Endothelial cell of umbilical vein (primary cell): ENCODE results near the gene PIKFYVE. TPM values are rescaled to one million over a fixed set of nuclear protein-coding genes. Genes with fewer than 3 reads are reported as not detected.

Experiments
- BruUV-seq: library from RNA; stranded (reverse); fragments of 400-500 nt; replicated peaks from 2 replicates; lab custom pipeline; 2021; lab: Mats Ljungman, UMichigan
- CTCF ChIA-PET: fragments of 300-600, 350-600 bp; sonication (Branson Sonifier 250); formaldehyde crosslinking; loops from one replicate; lab custom pipeline; 2021; ENCODE audit warnings: antibody characterized with exemption, inconsistent platforms; lab: Charles Lee
- POLR2A ChIA-PET: fragments of 300-600, 350-600 bp; sonication (Branson Sonifier 250); formaldehyde crosslinking; loops from one replicate; lab custom pipeline; 2021; ENCODE audit warnings: antibody characterized with exemption, inconsistent platforms; lab: Charles Lee
- DNase-seq: peaks from one replicate; pipeline ENCODE4 v3.0.0-alpha.2; 2011; ENCODE audit warnings: low read depth, low spot score
- FAIRE-seq: peaks from 2 replicates; lab custom pipeline; 2011; peaks lifted over from hg19 to GRCh38; lab: Jason Lieb, UNC
- H2AFZ ChIP-seq: 2 replicates; pipeline ENCODE4 v1.6.0; 2012; ENCODE audit warnings: low read depth, low read length, control low read depth, inconsistent platforms
- H3K27ac ChIP-seq: 2 replicates; pipeline ENCODE4 v1.5.1; 2011; ENCODE audit warnings: low read depth, mild to moderate bottlenecking, control low read depth, low read length, moderate library complexity; ENCODE audit not compliant: insufficient read depth
- H3K27me3 ChIP-seq, 2 experiments: 2 replicates each; pipeline versions ENCODE4 v1.6.0 to v1.6.1; 2011; ENCODE audit warnings: low read length in 2 of 2, mixed read lengths in 1 of 2; ENCODE audit not compliant: control insufficient read depth in 2 of 2, insufficient read depth in 2 of 2
- H3K36me3 ChIP-seq, 2 experiments: 2 replicates in 1 of 2; 3 replicates in 1 of 2; pipeline ENCODE4 v1.5.1; 2011; ENCODE audit warnings: low read length in 2 of 2, mild to moderate bottlenecking in 1 of 2, moderate library complexity in 1 of 2; ENCODE audit not compliant: control insufficient read depth in 2 of 2, insufficient read depth in 2 of 2; ENCODE audit errors: extremely low read depth in 1 of 2
- H3K4me1 ChIP-seq: 3 replicates; pipeline ENCODE4 v1.5.1; 2011; ENCODE audit warnings: mild to moderate bottlenecking, low read length; ENCODE audit not compliant: control insufficient read depth, insufficient read depth; ENCODE audit errors: extremely low read depth
- H3K4me2 ChIP-seq: 2 replicates; pipeline ENCODE4 v1.6.1; 2011; ENCODE audit warnings: low read length, control low read depth, mixed read lengths; ENCODE audit not compliant: insufficient read depth
- H3K4me3 ChIP-seq, 3 experiments: fragments of 200-600 bp in 1 of 3; sonication (generic), shearing (Covaris generic) in 1 of 3; replicated peaks in 1 of 3; 2 replicates each; pipeline ENCODE4 v1.5.1; 2011 to 2016; ENCODE audit warnings: control low read depth in 3 of 3, low read length in 3 of 3, mild to moderate bottlenecking in 2 of 3, inconsistent platforms in 1 of 3, low read depth in 1 of 3, moderate library complexity in 1 of 3; ENCODE audit not compliant: insufficient read depth in 1 of 3
- H3K79me2 ChIP-seq: 2 replicates; pipeline ENCODE4 v1.6.0; 2012; ENCODE audit warnings: low read length, inconsistent platforms; ENCODE audit not compliant: control insufficient read depth, insufficient read depth
- H3K9ac ChIP-seq: replicated peaks from 2 replicates; pipeline ENCODE3; 2011; ENCODE audit warnings: low read length, control low read depth; ENCODE audit not compliant: insufficient read depth; ENCODE audit errors: extremely low read depth
- H3K9me1 ChIP-seq: replicated peaks from 3 replicates; pipeline ENCODE4 v1.6.0; 2011; ENCODE audit warnings: mild to moderate bottlenecking, low read length; ENCODE audit not compliant: control insufficient read depth, insufficient read depth; ENCODE audit errors: extremely low read depth
- H3K9me3 ChIP-seq: replicated peaks from 2 replicates; pipeline ENCODE4 v1.5.1; 2012; ENCODE audit warnings: low read length, inconsistent platforms; ENCODE audit not compliant: control insufficient read depth, insufficient read depth
- H4K20me1 ChIP-seq: replicated peaks from 2 replicates; pipeline ENCODE3; 2011; ENCODE audit warnings: mild to moderate bottlenecking, low read length; ENCODE audit not compliant: control insufficient read depth, insufficient read depth; ENCODE audit errors: extremely low read depth
- CTCF ChIP-seq, 2 donors: IDR thresholded peaks; 1 replicate in 1 of 2; 2 replicates in 1 of 2; pipeline ENCODE4 v1.5.1; 2011; ENCODE audit warnings: low read length in 2 of 2, mild to moderate bottlenecking in 2 of 2, moderate library complexity in 2 of 2, control low read depth in 1 of 2, inconsistent platforms in 1 of 2, low read depth in 1 of 2; ENCODE audit not compliant: insufficient read depth in 1 of 2; ENCODE audit errors: extremely low read depth in 1 of 2
- GATA2 ChIP-seq: IDR thresholded peaks from 2 replicates; pipeline ENCODE4 v1.7.0; 2011; ENCODE audit warnings: low read depth, mild to moderate bottlenecking, moderate library complexity, mixed read lengths, low read length; ENCODE audit not compliant: insufficient read length, insufficient read depth
- JUN ChIP-seq: IDR thresholded peaks from 2 replicates; pipeline ENCODE4 v1.6.1; 2011; ENCODE audit warnings: borderline replicate concordance, low read depth; ENCODE audit not compliant: insufficient read length, insufficient read depth
- MAX ChIP-seq: IDR thresholded peaks from 2 replicates; pipeline ENCODE4 v1.6.1; 2011; ENCODE audit not compliant: insufficient read depth, insufficient read length
- MYC ChIP-seq: IDR thresholded peaks from one replicate; pipeline ENCODE4 v1.6.1; 2011; ENCODE audit warnings: mild to moderate bottlenecking, low read depth, low read length
- POLR2A ChIP-seq: IDR thresholded peaks from 2 replicates; pipeline ENCODE4 v1.6.1; 2012; ENCODE audit warnings: low read depth, mild to moderate bottlenecking, control low read depth, low read length
- POLR2AphosphoS5 ChIP-seq: IDR thresholded peaks from 2 replicates; pipeline ENCODE4 v1.6.1; 2012; ENCODE audit warnings: low read depth, mild to moderate bottlenecking, control low read depth, low read length, moderate library complexity; ENCODE audit not compliant: insufficient read depth
- dilution Hi-C: fragments of 300-500 bp; cut with MboI; formaldehyde crosslinking; loops from one replicate; pipeline ENCODE4 v1.15.0; 2019; ENCODE audit warnings: low sequenced_read_pairs; ENCODE audit not compliant: extremely low pct_ligation_motif_present
- intact Hi-C: fragments of 100-400 bp; cut with micrococcal nuclease; formaldehyde crosslinking; loops from one replicate; pipeline ENCODE4 v1.10.0; 2022
- polyA plus RNA-seq, 4 experiments: library from polyadenylated mRNA; depleted of rRNA in 3 of 4; stranded (reverse) in 3 of 4; unstranded in 1 of 4; fragments of >200 nt; gene quantifications; 2 replicates each; pipeline versions ENCODE4 v1.2.1 to v1.2.3, GENCODE V29; 2011 to 2012; ENCODE audit warnings: missing spikeins in 1 of 4
- total RNA-seq: library from RNA; stranded (reverse); gene quantifications from 2 replicates; pipeline ENCODE4 v1.2.3, GENCODE V29; 2021

PIKFYVE gene
- total and polyA plus RNA-seq, 2 donors (not counting 3 experiments of a cell fraction or from before 2014, with no cell fraction given): 9.0 to 28.2 TPM

- dilution Hi-C loops (no loop called here), intact Hi-C loops (no loop called here)
- Histone ChIP-seq H3K4me1 (no peaks in the 10 kb centered on the region), H4K20me1 (no peaks in the 10 kb centered on the region), H2AFZ (no peak overlapping the region), H3K4me2 (no peak overlapping the region), H3K27me3 (no peaks in the 10 kb centered on the region), H3K9ac (no peak overlapping the region), H3K9me1 (no peaks in the 10 kb centered on the region), H3K27ac (no peak overlapping the region), H3K9me3 (no peaks in the 10 kb centered on the region), H3K4me3 (no peak overlapping the region), H3K36me3 (peaks cover 7 to 11% of the 10 kb centered on the region in 2 experiments), H3K79me2 (no peaks in the 10 kb centered on the region)
- no peak for FAIRE-seq
- TF ChIP-seq POLR2A (no peak), CTCF (IDR thresholded peaks at IDR 0.05; ENCODE audit: extremely low read depth in 1 of 2, insufficient read depth in 1 of 2, low read depth in 1 of 2, low read length in 2 of 2) (no peak), GATA2 (no peak), POLR2AphosphoS5 (no peak), JUN (no peak), MAX (no peak), MYC (no peak)
- no peak for DNase-seq
- ChIA-PET CTCF (no interaction called here), POLR2A (no interaction called here)
- no TSS peak for BruUV-seq
Measured at GRCh38 chr2:208315081-208315788, 49.2 kb downstream of the PIKFYVE start.
